NK-92 treated with Interleukin-12 subunit alpha and Interleukin-12 subunit beta, amount 100 ng/mL, for 24 hours (cell line): ENCODE results near the gene SAMSN1.
A peak's percentile ranks its signal among the peaks of the same experiment; 100 is the strongest.

Experiments used
- DNase-seq: peaks from one replicate; lab custom pipeline; 2025; lab: John Stamatoyannopoulos, UW

SAMSN1 gene

DNA sequence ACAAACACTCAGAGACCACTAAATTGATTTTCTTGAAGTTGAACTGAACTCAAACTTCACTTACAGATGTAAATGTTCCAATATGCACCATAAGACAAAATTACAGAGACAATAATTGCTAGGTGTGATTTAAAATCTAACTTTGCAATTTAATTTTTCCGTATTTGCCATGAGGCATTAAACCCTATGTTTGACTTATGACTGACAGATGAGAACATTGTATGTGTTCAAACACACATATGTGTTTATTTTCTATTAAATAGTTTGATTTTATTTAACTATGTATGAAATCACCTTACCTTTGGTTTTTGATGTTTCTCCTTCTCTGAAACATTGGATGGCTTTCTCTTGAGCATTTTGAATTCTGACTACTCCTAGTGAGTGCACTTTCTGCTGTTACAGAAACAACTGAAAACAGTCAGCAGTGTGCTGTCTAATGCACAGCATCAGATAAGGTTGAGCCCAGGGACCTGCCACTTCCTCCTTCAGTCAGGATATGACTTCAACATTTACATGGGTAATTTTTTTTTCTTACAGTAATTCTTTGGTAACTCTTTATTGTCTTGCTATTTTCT is at the start of gene SAMSN1:
Gene SAMSN1, minus strand, starts transcription at position 410 of the 575 bp plus-strand sequence. Its CDS starts 54 bp downstream, at position 356.
- DNase-seq = peak; percentile 51

DNA sequence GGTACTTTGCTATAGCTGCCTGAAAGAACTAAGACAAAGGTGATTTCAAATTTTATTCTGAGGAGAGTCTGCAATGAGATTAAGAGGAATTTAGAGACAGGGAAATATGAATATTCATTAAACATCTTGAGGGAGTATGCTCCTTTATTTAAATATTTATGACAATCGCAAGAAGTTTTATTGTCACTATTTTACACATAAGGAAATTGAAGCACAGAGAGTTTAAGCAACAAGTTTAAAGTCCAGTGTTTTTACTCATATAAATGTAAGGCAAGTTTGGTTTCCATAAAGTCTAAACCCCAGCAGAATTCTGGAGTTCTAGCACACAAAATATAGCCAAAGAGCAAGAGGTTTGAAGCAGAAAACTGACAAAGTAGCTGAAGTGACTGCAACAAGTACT is 49.3 kb upstream of the SAMSN1 start:
- DNase-seq = no peak

DNA sequence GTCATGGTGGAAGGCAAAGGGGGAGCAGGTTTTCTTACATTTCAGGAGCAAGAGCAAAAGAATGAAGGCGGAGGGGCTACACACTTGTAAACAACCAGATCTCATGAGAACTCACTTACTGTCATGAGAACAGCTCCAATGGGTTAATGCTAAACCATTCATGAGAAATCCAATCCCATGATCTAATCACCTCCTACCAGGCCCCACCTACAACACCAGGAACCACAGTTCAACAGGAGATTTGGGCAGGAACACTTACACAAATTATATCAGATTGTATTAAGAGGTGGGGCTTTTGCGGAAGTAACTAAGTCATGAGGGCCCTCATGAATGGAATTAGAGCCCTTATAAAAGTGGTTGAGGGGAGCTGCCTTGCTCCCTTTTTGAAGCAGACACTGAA is 48.9 kb upstream of the SAMSN1 start:
- no peak for DNase-seq

DNA sequence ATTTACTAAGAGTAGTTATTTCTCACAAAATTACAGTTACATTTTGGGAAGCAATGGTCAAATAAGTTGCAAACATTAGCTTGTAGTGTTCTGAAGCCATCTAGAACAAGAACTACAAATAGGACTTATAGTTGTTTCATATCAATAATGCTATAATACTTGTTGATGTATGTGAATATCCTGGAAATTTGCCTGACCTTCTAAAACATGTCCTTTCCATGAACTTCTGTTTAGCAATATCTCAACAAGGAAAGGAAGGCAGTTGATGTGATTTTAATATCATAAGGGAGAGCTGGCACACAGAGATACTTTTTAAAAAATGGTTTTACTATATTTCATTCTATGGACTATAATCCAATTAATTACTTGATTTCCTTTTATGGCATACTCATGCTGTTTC is 47.1 kb upstream of the SAMSN1 start:
- DNase-seq = no peak

DNA sequence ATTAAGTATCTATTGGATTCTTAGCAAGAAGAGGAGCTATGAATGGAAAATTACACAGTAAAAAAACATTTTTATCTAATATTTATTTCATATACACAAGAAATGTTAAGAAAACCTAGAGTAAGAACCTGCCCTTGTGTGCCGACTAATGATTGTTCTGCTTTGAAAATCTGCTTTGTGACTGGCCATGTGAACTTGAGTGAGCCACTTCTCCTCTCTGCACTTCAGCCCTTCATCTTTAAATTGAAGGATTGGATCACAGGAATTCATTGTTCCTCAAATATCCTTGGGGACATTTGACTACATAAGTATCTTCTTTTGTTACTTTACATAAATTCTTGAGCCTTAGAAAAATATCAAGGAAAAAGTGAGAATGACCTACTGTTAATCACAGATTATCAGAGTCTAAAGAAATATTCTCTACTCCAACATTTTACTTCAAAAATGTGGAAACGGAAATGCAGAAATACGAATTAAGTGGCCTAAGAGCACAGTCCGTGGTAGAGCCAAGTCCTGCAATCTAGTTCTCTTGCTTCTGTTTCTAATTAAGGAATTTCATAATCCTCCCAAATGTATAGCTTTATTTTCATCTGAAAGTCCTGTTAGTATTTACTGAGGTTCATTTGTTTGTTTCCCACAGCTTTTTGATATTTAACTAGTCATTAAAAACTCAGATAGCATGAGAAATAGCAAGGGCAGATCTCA is 46.3 kb upstream of the SAMSN1 start:
- no peak for DNase-seq

DNA sequence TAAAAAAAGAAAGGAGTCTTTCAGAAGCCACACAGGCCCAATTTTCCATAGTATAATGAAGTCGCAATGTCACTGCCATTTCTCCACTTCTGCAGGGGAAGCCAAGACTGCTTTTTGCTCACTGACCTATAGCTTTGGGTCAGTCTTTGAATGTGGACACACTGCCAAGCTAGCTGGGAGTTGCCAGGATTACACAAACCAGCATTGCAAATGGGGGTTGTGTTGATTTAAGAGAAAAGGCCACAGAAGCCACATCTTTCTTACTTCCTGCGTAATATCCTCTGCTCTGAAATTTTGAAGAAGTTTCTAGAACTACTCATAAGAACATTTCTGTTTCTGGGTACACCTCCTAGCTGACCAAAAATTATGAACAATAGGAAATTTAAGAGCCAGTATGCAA is 45.8 kb upstream of the SAMSN1 start:
- DNase-seq = peak; percentile 43

DNA sequence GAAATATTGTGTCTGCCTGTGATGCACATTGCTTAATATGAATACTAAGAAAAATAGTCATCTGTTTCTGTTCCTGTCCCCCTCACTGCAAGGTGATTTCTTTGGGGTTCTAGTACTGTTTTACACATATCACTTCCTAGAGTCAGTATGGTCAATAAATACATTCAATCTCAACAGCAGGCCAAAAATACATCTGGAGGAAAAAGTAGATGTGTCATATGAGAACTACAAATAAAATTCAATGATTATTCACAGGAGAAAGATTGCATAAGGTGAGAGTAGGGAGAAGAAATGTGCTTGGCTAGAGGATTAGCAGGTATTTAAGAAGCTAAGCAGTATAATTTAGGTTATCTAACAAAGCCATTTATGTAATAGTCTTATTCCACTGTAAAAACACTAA is 45.3 kb upstream of the SAMSN1 start:
- DNase-seq = no peak

DNA sequence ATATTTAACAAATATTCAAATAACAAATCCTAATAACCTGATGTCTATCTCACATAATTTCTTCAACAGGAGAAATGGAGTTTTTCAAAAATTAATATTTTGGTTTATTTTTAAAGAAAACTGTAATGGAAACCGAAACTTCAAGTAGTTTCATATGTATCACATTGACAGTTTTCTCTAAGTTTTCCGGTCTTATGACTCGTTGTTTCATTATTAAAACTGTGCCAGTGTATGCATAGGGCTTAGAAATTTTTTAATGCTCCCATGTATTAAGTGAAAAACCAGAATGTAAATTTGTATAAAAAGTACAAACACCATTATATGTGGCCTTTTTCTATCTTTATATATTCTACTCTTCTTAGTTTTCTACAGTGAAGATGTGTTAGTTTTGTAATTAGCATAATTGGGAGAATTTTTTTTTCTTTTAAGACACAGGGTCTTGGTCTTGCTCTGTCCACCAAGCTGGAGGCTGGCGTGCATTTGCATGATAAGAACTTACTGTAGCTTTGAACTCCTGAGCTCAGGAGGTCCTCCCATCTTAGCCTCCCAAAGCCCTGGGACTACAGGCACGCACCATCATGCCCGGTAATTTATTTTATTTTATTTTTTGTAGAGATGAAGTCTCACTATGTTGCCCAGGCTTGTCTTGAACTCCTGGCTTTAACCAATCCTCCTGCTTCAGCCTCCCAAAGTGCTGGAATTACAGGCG is 43.9 kb upstream of the SAMSN1 start:
- peak; percentile 16 for DNase-seq

DNA sequence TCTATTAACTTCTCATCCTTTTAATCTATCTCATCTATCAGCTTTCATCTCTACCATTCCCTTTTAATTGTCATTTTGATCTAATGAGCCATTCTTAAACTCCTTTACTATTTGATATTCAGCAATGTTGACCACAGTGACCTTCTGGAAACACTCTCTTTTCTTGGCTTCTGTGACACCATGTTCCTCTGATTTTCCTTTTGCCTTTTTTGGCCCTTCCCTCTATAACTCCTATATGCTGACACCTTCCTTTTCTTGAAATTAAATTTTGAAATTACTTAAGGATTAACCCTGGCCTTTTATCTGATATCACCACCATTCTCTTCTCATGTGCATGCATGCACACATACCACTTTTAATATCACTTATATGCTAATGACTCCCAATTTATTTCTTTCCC is 41.2 kb upstream of the SAMSN1 start:
- DNase-seq = no peak

DNA sequence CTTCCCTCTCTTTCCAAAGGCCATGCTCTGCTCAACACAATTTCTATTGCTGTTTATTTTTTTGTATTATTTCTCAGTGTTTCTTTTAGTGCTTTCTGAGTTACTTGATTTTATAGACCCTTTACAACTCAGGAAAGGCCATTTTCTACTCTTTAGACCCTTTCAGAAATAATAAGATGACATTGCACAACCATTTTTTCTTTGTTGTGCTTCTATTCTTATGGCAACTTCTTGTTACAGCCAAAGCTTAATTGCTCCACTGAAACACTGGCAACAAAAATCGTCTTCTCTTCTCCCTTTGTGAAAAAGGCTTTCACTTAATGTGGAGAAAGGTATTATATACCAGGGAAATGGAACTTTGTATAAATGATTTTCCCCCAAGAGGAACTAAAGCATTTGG is 39.0 kb upstream of the SAMSN1 start:
- DNase-seq = no peak

DNA sequence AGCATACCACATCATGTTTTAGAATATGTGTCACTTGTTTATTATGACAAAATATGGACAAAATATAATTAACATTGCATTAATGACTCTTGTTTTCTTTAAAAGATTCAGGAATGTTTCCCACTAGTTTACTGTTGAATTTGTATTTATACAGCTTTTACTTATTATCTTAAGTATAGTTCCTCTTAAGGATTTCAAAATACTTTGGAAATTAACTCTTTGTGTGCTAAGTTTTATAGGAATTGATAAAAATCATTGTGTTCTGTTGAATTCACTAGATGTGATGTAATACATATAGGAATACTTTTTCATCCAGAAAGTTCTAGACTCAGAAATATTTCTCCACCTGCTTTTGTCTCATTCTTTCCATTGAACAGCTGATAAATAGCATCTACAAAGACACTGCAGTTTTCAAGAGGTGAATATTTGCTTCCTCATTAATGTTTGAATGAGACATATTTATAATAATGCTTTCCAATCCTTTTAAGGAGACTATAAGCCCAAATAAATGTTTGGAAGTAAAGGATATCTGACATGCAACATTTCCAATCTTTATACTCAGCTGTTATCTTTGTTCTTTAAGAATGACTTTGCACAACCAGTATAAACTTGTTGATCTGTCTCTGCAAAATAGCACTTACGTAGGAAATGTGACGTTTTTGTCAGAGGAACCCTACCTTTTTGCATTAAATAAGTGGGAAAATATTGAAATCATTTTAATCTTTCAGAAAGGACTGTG is 38.4 kb upstream of the SAMSN1 start:
- no peak for DNase-seq

DNA sequence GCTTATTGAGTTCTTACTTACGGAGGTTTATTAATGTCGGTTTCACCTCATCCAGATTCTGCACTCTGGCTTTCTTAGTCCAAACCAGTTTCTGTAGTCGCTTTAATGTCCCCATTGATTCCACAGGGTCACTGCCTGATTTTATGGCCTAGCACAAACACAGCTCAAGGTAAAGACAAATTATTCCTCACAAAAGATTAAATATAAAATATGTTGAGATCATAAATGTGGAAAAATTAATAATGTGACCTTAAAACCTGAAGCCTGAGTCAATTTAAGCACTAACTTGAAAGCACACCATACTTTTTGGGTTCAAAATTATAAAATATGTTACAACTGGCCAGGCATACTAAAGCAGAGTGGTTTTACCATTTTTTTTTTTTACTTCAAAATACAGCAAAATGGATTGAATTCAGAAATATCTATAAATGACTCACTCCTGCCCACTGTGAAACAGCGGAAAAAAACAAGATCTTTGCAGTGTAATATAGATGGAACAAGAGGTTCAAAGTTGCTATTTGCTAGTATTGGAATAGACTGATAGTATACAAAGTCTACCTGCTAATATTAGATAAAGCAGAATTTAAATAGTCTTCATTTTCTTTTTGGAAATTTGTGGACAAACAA is 37.6 kb upstream of the SAMSN1 start:
- no peak for DNase-seq

DNA sequence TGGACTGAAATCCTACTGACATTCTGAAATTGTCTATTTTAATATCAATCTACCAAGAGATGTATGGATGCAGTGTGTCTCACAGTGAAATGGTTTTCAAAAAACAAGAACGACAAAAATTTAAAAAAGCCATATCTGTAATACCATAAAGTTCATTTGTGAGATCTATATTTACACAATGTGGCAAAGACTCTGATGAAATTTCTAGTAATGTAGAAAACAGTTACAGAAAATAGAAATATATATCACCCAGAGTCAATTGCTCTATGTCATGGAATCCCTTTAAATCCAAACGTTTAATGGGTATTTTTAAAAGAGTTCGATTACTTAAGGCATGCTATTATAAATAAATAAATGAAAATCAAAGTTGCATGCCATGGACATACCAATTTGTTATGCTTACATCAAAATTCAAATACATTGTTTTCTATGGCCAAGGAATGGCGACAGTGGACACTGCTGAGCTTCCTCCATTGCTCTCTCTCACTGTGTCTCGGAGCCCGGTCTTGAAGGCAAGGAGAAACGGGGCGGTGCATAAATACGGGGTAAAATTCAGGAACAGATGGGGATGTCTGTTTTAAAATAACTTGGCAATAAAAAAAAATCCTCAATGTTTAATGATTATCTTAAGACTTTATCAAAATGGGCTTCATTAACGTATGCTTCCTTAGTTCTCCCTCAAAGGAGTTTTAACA is 37.0 kb upstream of the SAMSN1 start:
- DNase-seq = no peak

DNA sequence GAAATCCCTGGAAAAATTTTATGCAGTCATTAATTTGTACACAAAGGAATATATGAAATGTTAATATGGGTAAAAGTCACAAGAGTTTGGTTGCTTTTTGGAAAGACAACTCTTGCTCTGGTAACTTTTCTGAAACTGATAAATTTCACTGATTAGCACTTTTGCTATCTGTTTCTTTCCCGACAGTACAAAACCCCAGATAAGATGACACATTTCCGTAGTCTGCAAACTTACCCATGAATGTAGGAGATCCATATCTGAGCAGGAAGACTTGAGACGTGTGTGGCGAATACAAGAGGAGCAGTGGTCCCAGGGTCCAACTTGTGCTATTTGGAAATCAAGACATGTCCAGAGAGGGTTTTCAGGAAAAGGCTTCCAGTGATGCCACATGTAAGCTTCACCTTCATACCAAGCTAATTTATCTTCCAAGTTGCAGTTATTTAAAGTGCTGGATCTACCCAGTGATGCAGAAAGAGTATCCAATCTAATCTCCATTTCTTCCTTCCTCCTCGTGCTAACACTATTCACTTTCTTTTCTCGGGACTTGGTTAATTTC is 35.9 kb upstream of the SAMSN1 start:
- DNase-seq = no peak

DNA sequence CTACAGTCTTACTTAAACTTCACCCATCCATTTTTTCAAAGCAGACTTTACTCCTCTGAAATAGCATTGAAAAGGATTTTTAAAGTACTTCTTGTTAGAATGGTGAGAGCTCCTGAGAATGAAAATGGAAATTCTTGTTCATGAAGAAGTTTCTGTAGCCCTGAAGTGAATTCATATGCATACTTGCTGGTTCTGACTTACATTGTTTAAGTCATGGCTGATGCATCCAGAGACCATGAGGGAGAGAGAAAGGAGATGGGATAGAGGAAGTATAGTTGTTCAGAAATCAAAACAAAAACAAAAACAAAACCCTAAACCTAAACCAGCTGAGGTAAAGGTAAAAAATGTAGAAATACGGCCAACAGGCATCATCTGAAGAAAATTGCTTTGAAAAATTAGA is 27.1 kb upstream of the SAMSN1 start:
- DNase-seq = no peak

DNA sequence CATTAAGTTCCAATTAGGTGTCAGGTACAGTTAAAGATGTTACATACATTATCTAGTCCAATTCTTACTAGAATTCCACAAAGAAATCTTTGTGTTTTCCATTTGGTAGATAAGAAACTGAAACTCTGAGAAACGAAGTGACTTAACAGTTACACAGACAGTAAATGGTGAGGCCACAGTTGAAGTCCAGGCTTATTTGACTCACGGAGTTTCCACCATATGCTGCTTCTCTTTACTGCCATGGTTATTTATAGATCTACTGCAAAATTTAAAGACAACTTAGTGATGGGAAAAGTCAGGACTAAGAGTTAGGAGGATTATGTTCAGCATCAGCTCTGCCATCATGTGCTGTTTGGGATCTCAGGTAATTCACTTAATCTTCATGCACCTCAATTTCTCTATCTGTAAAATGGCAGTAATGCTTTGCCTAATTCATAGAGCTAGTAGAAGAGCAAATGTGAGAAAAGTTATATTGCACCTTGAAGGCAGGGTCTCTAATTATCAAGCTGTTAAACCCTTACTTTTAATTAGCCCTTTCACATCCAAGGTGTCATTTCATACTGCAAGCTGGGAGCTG is 26.2 kb upstream of the SAMSN1 start:
- no peak for DNase-seq

DNA sequence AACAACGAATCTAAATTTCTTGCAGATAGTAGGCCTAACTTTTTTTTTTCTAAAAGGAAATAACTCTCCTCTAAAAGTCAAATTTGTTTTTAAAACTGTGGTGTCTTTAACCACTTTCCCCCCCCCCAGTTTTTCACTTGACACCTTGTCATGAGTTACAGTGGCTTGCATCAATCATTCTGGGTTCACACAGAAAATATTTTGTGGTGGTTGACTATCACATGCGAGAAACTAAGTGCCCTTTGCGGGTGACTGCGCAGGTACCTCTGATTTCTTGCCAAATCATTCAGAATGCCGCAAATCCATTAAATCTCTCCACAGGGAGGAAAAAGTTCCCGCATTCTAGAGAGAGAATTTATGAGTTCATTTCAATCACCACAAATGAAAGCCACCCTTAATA is 23.8 kb upstream of the SAMSN1 start:
- DNase-seq = peak; percentile 62

DNA sequence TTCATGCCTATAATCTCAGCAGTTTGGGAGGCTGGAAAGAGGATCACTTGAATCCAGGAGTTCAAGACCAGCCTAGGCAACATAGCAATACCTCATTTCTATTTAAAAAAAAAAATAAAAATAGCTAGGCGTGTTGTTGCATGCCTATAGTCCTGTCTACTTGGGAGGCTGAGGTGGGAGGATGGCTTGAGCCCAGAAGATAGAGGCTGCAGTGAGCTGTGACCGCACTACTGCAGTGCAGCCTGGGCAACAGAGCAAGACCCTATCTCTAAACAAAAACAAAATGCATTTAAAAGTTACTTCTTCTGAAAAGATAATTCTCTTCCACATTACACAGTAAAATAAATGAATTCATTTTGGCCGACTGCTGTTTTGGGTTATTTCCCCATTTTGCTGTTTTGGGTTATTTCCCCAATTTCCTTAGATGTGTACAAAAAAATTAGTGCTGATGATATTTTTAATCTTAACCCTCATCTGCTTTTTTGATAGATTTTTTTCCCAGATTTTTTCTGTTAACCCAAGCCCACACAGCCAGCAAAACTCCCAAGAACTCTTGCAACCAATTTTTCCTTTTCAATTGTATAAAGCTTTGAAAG is 23.0 kb upstream of the SAMSN1 start:
- no peak for DNase-seq

DNA sequence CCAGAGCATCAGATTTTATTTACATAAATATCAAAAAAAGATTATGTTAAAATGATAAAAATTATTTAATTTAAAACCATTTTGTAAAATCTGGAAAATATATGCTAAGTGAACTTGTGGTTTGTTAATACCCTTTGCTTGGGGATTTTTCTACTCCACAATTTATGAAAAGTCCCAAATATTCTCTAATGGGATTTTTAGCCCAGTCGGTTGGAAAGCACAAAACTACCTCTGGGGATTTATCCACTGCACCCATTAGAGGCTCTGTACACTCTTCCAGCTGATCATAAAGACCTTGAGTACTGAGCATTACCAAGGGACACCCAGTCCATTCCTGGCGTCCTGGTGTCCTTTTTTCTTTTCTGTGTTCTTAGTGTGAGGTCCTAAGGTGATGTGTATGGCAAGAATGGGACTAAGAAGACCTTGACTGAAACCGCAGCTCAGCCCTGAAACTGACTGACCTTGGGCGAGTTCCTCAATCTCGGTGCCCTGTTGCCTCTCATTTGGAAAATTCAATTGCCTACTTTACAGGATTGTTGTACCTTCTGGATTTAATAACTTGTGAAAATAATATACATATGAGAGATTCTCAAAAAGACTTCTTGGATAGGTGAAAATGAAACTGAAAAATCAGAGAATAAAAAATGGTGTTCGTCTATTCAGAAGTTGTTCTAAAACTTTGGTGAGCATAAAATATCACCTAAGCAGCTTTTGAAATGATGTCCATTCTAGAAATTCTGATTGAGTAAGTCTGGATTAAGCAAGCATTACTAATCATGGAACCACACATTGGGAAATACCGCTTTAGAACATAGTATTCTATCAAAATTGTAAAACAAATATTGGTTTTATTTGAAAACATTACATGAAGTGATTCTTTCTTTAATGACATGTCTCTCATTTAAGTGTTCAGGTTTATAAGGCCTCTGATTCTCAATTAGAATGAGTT is 21.5 kb upstream of the SAMSN1 start:
- no peak for DNase-seq
